HepG2 (cell line): ENCODE data around the gene SAPCD1. TPM values are rescaled to one million over a fixed set of nuclear protein-coding genes. Genes with fewer than 3 reads are reported as not detected.

Experiments used
- ASH2L ChIP-seq: fragments of 300-600, 200-600 bp; sonication (generic); IDR thresholded peaks from 2 replicates; pipeline ENCODE4 v1.7.0; 2017; ENCODE audit warnings: low read depth, mild to moderate bottlenecking, moderate library complexity, mixed read lengths, low read length; ENCODE audit not compliant: insufficient read length
- CBX1 ChIP-seq: IDR thresholded peaks from one replicate; pipeline ENCODE4 v1.6.1; 2016; ENCODE audit warnings: antibody characterized with exemption, low read depth
- GZF1 ChIP-seq: sonication (generic); formaldehyde crosslinking; IDR thresholded peaks from 2 replicates; pipeline ENCODE4 v1.5.1; 2020; ENCODE audit warnings: mild to moderate bottlenecking, missing genetic modification reagents
- HNRNPUL1 ChIP-seq: fragments of 200-400 bp; formaldehyde crosslinking; IDR thresholded peaks from 2 replicates; pipeline ENCODE4 v1.6.1; 2017; ENCODE audit warnings: low read depth, mild to moderate bottlenecking, low read length, moderate library complexity
- KDM2A ChIP-seq: sonication (generic); formaldehyde crosslinking; IDR thresholded peaks from 2 replicates; pipeline ENCODE4 v1.4.0; 2020; ENCODE audit warnings: low read depth, missing genetic modification reagents, borderline replicate concordance
- KDM6A ChIP-seq: IDR thresholded peaks from 2 replicates; pipeline ENCODE4 v1.6.1; 2016; ENCODE audit warnings: low read depth
- NCOR1 ChIP-seq: fragments of 200-600 bp; sonication (generic); IDR thresholded peaks from 2 replicates; pipeline ENCODE4 v1.7.0; 2017; ENCODE audit warnings: antibody characterized with exemption, low read length, borderline replicate concordance
- PHB2 ChIP-seq: fragments of 450-650 bp; IDR thresholded peaks from 2 replicates; pipeline ENCODE4 v1.6.1; 2018; ENCODE audit not compliant: partially characterized antibody
- TGIF2 ChIP-seq: IDR thresholded peaks from 2 replicates; pipeline ENCODE4 v1.6.1; 2016; ENCODE audit warnings: control low read depth, missing compliant biosample characterization
- WIZ ChIP-seq: sonication (generic); formaldehyde crosslinking; IDR thresholded peaks from 2 replicates; pipeline ENCODE4 v1.5.1; 2020; ENCODE audit warnings: mild to moderate bottlenecking, missing genetic modification reagents
- ZBTB7A ChIP-seq: sonication (generic); formaldehyde crosslinking; IDR thresholded peaks from 2 replicates; pipeline ENCODE4 v1.8.0; 2022; ENCODE audit warnings: mild to moderate bottlenecking, missing genetic modification reagents
- ZMAT3 ChIP-seq: sonication (generic); formaldehyde crosslinking; conservative IDR thresholded peaks from 2 replicates; pipeline ENCODE4 v1.7.0; 2021; ENCODE audit warnings: missing genetic modification reagents
- ZNF143 ChIP-seq: sonication (generic); formaldehyde crosslinking; IDR thresholded peaks from 2 replicates; pipeline ENCODE4 v1.4.0; 2020; ENCODE audit warnings: missing genetic modification reagents
- ZNF546 ChIP-seq: sonication (generic); formaldehyde crosslinking; conservative IDR thresholded peaks from 2 replicates; pipeline ENCODE4 v1.8.1; 2023; ENCODE audit warnings: mild to moderate bottlenecking, missing genetic modification reagents
- ZNF563 ChIP-seq: sonication (generic); formaldehyde crosslinking; IDR thresholded peaks from 2 replicates; pipeline ENCODE4 v1.8.0; 2022; ENCODE audit warnings: mild to moderate bottlenecking, moderate library complexity, missing genetic modification reagents
- ZNF710 ChIP-seq: sonication (generic); formaldehyde crosslinking; IDR thresholded peaks from 2 replicates; pipeline ENCODE4 v1.5.0; 2020; ENCODE audit warnings: mild to moderate bottlenecking, missing genetic modification reagents, borderline replicate concordance
- polyA plus RNA-seq, 8 experiments: library from polyadenylated mRNA; depleted of rRNA in 3 of 8; stranded (reverse) in 7 of 8; unstranded in 1 of 8; fragments of >200 nt; fragmentation: Illumina TruSeq in 4 of 8; extraction: Trizol in 4 of 8; gene quantifications; 2 replicates each; pipeline versions ENCODE4 v1.2.1 to v1.2.3, GENCODE V29; 2011 to 2016; ENCODE audit warnings: low read depth in 4 of 8, missing spikeins in 1 of 8, mixed read lengths in 1 of 8; ENCODE audit not compliant: insufficient read depth in 1 of 8
- total RNA-seq, 5 experiments: library from RNA; depleted of rRNA; stranded (reverse); fragments of >200 nt; fragmentation: Illumina TruSeq; extraction: Trizol; gene quantifications; 2 replicates each; pipeline ENCODE4 v1.2.3, GENCODE V29; 2016; ENCODE audit warnings: low read depth in 1 of 5
- TF ChIP-seq, protein P1 (sequence below): sonication (generic); formaldehyde crosslinking; IDR thresholded peaks from 2 replicates; pipeline ENCODE4 v1.4.0; 2020; ENCODE audit warnings: missing genetic modification reagents, borderline replicate concordance
- TF ChIP-seq, protein P2 (sequence below): sonication (generic); formaldehyde crosslinking; IDR thresholded peaks from 2 replicates; pipeline ENCODE4 v1.5.0; 2020; ENCODE audit warnings: mild to moderate bottlenecking, low read depth, missing genetic modification reagents, borderline replicate concordance
- TF ChIP-seq, protein P3 (sequence below): sonication (generic); formaldehyde crosslinking; IDR thresholded peaks from 2 replicates; pipeline ENCODE4 v1.5.0; 2020; ENCODE audit warnings: missing genetic modification reagents, mild to moderate bottlenecking, borderline replicate concordance

Gene SAPCD1
- total and polyA plus RNA-seq, 2 of the 13 experiments (the other 11 are each of a cell fraction or from before 2014, with no cell fraction given), result 2.5 to 3.9 TPM

- TF ChIP-seq, protein P1, sequence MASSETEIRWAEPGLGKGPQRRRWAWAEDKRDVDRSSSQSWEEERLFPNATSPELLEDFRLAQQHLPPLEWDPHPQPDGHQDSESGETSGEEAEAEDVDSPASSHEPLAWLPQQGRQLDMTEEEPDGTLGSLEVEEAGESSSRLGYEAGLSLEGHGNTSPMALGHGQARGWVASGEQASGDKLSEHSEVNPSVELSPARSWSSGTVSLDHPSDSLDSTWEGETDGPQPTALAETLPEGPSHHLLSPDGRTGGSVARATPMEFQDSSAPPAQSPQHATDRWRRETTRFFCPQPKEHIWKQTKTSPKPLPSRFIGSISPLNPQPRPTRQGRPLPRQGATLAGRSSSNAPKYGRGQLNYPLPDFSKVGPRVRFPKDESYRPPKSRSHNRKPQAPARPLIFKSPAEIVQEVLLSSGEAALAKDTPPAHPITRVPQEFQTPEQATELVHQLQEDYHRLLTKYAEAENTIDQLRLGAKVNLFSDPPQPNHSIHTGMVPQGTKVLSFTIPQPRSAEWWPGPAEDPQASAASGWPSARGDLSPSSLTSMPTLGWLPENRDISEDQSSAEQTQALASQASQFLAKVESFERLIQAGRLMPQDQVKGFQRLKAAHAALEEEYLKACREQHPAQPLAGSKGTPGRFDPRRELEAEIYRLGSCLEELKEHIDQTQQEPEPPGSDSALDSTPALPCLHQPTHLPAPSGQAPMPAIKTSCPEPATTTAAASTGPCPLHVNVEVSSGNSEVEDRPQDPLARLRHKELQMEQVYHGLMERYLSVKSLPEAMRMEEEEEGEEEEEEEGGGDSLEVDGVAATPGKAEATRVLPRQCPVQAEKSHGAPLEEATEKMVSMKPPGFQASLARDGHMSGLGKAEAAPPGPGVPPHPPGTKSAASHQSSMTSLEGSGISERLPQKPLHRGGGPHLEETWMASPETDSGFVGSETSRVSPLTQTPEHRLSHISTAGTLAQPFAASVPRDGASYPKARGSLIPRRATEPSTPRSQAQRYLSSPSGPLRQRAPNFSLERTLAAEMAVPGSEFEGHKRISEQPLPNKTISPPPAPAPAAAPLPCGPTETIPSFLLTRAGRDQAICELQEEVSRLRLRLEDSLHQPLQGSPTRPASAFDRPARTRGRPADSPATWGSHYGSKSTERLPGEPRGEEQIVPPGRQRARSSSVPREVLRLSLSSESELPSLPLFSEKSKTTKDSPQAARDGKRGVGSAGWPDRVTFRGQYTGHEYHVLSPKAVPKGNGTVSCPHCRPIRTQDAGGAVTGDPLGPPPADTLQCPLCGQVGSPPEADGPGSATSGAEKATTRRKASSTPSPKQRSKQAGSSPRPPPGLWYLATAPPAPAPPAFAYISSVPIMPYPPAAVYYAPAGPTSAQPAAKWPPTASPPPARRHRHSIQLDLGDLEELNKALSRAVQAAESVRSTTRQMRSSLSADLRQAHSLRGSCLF (CRISPR knock-in tag), result peak; percentile 97
- TF ChIP-seq ZNF710 (peak; percentile 82), GZF1 (CRISPR knock-in tag) (peak; percentile 50; the same call in 1 of the 2 replicates), WIZ (CRISPR knock-in tag) (peak; percentile 84; the same call in 1 of the 2 replicates), KDM2A (CRISPR knock-in tag) (peak; percentile 68; the same call in 1 of the 2 replicates), ZNF546 (CRISPR knock-in tag) (peak; percentile 94), KDM6A (no peak; the same call in 1 of the 2 replicates), PHB2 (no peak), NCOR1 (peak; percentile 98), ASH2L (peak; percentile 35), TGIF2 (CRISPR knock-in tag) (peak; percentile 95), HNRNPUL1 (peak; percentile 8; the same call in 1 of the 2 replicates), ZNF563 (peak; percentile 99), ZNF143 (no peak; the same call in none of the 2 replicates), CBX1 (peak; percentile 72), ZBTB7A (CRISPR knock-in tag) (peak; percentile 93; the same call in 1 of the 2 replicates), ZMAT3 (CRISPR knock-in tag) (peak; percentile 95)
- TF ChIP-seq, protein P2, sequence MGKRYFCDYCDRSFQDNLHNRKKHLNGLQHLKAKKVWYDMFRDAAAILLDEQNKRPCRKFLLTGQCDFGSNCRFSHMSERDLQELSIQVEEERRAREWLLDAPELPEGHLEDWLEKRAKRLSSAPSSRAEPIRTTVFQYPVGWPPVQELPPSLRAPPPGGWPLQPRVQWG, result no peak
- TF ChIP-seq, protein P3, sequence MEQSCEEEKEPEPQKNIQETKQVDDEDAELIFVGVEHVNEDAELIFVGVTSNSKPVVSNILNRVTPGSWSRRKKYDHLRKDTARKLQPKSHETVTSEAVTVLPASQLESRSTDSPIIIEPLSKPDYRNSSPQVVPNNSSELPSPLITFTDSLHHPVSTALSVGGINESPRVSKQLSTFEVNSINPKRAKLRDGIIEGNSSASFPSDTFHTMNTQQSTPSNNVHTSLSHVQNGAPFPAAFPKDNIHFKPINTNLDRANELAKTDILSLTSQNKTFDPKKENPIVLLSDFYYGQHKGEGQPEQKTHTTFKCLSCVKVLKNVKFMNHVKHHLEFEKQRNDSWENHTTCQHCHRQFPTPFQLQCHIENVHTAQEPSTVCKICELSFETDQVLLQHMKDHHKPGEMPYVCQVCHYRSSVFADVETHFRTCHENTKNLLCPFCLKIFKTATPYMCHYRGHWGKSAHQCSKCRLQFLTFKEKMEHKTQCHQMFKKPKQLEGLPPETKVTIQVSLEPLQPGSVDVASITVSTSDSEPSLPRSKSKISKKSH (CRISPR knock-in tag), result peak; percentile 99
These were observed 22.6 kb upstream of the SAPCD1 start, which contains the start of gene MSH5 (continued) for GRCh38 chr6:31739639-31740396.
